Breast epithelium (tissue), 3 donors: ENCODE results near the gene NANOS1.

Experiments used
- POLR2AphosphoS5 ChIP-seq, 3 donors: sonication (generic); formaldehyde crosslinking; IDR thresholded peaks; one replicate each; pipeline ENCODE4 v1.6.1; 2017; ENCODE audit warnings: antibody characterized with exemption in 3 of 3
- TF ChIP-seq, protein P1 (sequence below), 3 donors: fragments of 450-650 bp; IDR thresholded peaks; one replicate each; pipeline ENCODE4 v1.5.1; 2016 to 2017; ENCODE audit warnings: antibody characterized with exemption in 3 of 3, mild to moderate bottlenecking in 3 of 3, moderate library complexity in 3 of 3

- TF ChIP-seq, protein P1, sequence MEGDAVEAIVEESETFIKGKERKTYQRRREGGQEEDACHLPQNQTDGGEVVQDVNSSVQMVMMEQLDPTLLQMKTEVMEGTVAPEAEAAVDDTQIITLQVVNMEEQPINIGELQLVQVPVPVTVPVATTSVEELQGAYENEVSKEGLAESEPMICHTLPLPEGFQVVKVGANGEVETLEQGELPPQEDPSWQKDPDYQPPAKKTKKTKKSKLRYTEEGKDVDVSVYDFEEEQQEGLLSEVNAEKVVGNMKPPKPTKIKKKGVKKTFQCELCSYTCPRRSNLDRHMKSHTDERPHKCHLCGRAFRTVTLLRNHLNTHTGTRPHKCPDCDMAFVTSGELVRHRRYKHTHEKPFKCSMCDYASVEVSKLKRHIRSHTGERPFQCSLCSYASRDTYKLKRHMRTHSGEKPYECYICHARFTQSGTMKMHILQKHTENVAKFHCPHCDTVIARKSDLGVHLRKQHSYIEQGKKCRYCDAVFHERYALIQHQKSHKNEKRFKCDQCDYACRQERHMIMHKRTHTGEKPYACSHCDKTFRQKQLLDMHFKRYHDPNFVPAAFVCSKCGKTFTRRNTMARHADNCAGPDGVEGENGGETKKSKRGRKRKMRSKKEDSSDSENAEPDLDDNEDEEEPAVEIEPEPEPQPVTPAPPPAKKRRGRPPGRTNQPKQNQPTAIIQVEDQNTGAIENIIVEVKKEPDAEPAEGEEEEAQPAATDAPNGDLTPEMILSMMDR (IDR thresholded peaks at IDR 0.05): no peak
- no peak for TF ChIP-seq POLR2AphosphoS5 (IDR thresholded peaks at IDR 0.05)
These were observed at the start of gene NANOS1 for GRCh38 chr10:119029613-119030420.
